ENCODE results near the gene ARHGAP22.

The ARHGAP22 gene

GRCh38 chr10:48477616-48478015 lies 127.3 kb downstream of the ARHGAP22 start:
- DNase-seq (ENCODE audit: low read depth), result no peak

- no peak for DNase-seq (ENCODE audit: low read depth)
Observed at GRCh38 chr10:48477141-48477540, 127.7 kb downstream of the ARHGAP22 start.

DNA sequence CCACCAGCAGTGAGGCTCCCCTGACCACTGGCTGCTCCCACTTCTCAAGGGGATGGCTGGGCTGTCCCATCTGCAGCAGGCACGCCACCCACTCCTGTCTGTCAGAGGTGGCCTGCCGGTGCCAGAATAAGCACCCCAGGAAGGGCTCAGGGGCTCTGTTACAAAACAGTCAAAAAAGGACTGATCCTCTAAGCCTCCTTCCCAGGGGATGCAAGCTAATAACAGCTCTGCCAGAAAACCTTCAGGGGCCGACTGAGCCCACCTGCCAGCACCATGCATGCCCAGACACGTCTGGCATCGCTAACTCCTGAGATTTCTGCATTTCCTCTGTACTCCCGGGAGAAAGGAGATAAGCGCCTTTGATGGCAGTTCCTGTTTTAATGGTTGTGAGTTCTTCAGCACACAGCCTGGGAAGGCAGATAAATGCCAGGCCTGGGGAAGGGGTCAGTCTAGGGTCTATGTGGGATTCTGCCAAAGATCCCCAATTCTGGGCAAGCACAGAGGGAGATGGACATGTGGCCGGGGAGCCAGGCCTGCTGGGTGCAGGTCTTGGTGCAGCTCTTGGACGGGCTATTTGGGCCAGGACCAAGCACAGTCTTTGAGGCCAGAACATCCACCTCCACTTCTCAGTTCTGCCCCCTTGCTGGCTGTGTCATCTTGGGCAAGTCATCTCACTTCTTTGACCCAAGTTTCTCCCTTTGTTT lies 128.4 kb downstream of the ARHGAP22 start:
- DNase-seq (ENCODE audit: low read depth), result no peak

DNA sequence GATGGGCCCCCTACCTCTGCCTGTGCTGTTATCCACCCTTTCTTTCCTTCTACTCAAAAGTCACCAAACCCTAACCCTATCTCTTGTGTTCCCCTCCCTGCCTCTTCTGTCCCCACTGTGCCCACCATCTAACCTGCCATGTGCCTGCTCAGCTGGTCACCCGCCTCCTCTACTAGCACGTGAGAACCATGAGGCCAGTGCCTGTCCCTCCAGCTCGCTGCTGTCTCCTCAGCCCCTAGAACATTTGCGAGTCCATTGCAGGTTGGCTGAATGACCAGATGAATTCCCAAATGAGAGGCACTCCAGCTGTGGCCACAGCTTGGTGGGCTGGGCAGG lies 129.0 kb downstream of the ARHGAP22 start:
- DNase-seq (ENCODE audit: low read depth), result no peak

GRCh38 chr10:48474765-48475365 lies 130.0 kb downstream of the ARHGAP22 start:
- DNase-seq (ENCODE audit: low read depth), result no peak

- DNase-seq (ENCODE audit: low read depth), result no peak
Observed at GRCh38 chr10:48473704-48474103, 131.2 kb downstream of the ARHGAP22 start.

- DNase-seq (ENCODE audit: low read depth), result no peak
Observed at GRCh38 chr10:48472501-48473069, 132.3 kb downstream of the ARHGAP22 start.

DNA sequence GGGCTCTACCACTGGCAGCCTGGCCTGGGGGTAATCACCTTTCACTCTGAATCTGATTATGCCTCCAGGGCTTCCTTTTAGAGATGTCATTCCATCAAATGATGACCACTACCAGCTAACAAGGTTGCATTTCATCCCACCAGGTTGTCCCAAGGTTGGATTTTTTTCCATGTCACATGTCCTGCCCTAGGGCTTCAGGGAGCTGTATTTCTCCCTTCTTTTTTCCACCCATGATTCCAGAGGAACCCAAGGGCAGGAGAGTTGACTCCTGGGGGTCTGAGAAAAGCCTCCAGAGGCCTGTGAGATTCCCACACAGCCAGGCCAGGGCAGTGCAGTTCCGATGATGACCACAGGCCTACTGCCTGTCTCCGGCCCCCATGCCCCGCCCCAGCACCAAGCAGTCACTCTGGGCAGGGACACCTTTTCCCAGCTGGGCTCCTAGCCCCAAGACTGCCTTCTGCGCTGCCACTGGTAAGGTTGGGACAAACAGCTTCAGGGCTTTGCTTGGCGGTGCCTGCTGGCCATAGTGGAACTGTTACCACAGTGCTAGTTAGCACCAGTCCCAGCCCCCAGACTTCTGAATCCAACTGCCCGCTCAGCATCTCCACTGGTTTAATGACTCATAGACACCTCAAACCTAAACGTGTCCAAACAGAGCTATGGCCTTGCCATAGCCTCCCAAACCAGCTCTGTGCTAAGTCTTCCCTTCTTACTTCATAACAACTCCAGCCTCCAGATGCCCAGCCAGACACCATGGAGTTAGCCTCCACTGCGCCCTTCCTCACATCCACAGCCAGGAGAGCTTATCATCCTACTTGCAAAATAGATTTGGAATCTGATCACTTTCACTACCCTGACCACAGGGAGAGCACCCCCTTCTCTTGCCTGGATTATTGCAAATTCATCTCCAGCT lies 133.7 kb downstream of the ARHGAP22 start:
- DNase-seq (ENCODE audit: low read depth), result no peak

GRCh38 chr10:48470115-48470892 lies 134.6 kb downstream of the ARHGAP22 start:
- DNase-seq (ENCODE audit: low read depth), result no peak

DNA sequence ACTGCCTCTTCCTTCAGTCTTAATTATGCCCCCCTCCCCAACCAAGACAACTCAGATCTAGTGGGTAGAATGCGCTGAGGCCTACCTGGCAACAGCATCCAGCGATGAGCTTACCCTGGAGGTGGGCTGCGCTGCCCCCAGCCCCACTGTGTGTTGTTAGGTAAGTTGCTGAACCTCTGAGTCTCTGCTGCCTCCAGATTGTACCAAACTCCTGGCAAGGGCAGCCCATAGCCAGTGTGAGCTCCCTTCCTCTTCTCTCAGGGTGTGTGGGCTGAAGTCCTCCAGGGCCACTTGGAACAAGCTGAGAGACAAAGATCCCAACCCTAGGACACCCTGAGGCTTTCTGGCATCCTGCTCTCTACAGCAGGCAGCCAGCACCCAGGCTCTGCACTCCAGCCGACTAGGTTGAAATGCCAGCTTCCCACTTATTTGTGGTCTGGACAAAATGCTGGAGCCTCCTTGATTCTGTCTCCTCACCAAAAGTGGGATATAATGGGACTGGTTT lies 135.3 kb downstream of the ARHGAP22 start:
- DNase-seq (ENCODE audit: low read depth), result no peak

GRCh38 chr10:48468866-48469511 lies 135.9 kb downstream of the ARHGAP22 start:
- no peak for DNase-seq (ENCODE audit: low read depth)

DNA sequence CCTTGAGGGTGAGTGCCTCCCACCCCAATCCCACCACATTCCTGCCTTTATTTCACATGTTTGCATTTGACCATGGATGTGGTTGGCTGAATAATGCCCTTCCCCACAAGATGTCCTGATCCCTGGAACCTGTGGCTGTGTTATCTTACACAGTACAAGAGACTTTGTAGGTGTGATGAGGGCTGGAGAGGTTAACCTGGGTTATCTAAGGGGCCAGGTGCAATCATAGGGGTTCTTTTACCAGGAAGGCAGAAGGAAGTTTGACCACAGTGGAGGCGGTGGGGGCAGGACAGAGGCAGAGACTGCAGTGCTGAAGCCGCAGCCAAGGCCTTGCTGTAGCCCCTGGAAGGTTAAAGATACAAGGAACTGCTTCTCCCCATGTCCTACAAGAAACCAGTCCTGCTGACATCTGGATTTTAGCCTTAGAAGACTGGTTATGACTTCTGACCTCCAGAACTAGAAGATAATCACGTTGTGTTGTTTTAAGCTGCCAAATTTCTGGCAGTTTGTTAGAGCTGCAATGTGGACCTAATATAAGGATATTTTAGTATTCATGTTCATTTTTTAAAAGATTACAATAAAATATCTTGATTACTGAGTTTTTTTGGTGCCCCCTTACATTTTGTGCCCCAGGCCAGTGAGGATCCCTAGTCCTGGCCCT lies 136.6 kb downstream of the ARHGAP22 start:
- DNase-seq (ENCODE audit: low read depth), result no peak

DNA sequence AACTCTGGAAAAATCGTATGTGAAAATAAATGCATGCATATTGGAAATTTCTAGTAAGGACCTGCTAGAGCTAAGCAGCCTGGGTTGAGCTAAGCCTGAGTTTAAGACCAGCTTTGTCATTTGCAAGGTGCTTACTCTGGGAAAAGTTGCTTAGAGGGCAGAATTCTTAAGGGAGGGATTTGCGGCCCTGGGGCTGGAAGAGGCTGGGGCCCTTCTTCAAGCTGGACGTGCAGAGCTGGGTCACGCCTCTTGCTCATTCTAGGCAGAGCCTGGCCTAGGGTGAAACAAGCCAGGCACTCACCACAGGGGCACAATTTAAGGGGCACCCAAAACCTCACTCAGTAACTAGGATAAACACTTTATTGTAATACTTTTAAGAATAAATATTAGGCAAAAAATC lies 137.2 kb downstream of the ARHGAP22 start:
- no peak for DNase-seq (ENCODE audit: low read depth)

GRCh38 chr10:48466611-48467240 lies 138.1 kb downstream of the ARHGAP22 start:
- no peak for DNase-seq (ENCODE audit: low read depth)

GRCh38 chr10:48465860-48466521 lies 138.9 kb downstream of the ARHGAP22 start:
- no peak for DNase-seq (ENCODE audit: low read depth)

- no peak for DNase-seq (ENCODE audit: low read depth)
Observed at GRCh38 chr10:48464871-48465736, 139.8 kb downstream of the ARHGAP22 start.

- no peak for DNase-seq (ENCODE audit: low read depth)
Observed at GRCh38 chr10:48464121-48464870, 140.6 kb downstream of the ARHGAP22 start.
